IMR-90 (cell line): ENCODE measurements around the gene PLA2G4D. TPM values are rescaled to one million over a fixed set of nuclear protein-coding genes. Genes with fewer than 3 reads are reported as not detected.

Experiments
- ATAC-seq: fragments of 200-7000 bp; cut with Tn5 transposase; 2 replicates; pipeline ENCODE4 v1.9.1; 2020; ENCODE audit warnings: low read depth, mild to moderate bottlenecking, moderate library complexity
- BruUV-seq: library from RNA; stranded (reverse); fragments of 400-500 nt; replicated peaks from 2 replicates; lab custom pipeline; 2021; lab: Mats Ljungman, UMichigan
- CTCF ChIA-PET: fragments of 300-600 bp; formaldehyde crosslinking; extraction: SDS; loops from one replicate; lab custom pipeline; 2021; ENCODE audit warnings: antibody characterized with exemption; lab: Yijun Ruan, JAX
- POLR2A ChIA-PET: fragments of 300-600 bp; sonication (Branson Sonifier 250); formaldehyde crosslinking; loops from one replicate; lab custom pipeline; 2022; ENCODE audit warnings: antibody characterized with exemption; ENCODE audit not compliant: unreplicated experiment; lab: Charles Lee
- DNase-seq: peaks from one replicate; pipeline ENCODE4 v3.0.0; 2013
- H2AFZ ChIP-seq: replicated peaks from 2 replicates; pipeline ENCODE3; 2013; ENCODE audit warnings: low read length, mild to moderate bottlenecking; ENCODE audit not compliant: poor library complexity
- H2AK5ac ChIP-seq: 2 replicates; pipeline ENCODE4 v1.6.1; 2013; ENCODE audit warnings: low read depth, low read length, inconsistent platforms
- H2AK9ac ChIP-seq: replicated peaks from 2 replicates; pipeline ENCODE3; 2013; ENCODE audit warnings: mild to moderate bottlenecking, low read depth, low read length, moderate library complexity; ENCODE audit not compliant: poor library complexity
- H2BK120ac ChIP-seq: 2 replicates; pipeline ENCODE4 v1.6.1; 2013; ENCODE audit warnings: low read depth, low read length, inconsistent platforms
- H2BK15ac ChIP-seq: 3 replicates; pipeline ENCODE4 v1.6.1; 2013; ENCODE audit warnings: low read depth, low read length, inconsistent platforms
- H2BK20ac ChIP-seq: 2 replicates; pipeline ENCODE4 v1.6.1; 2013; ENCODE audit warnings: low read depth, mild to moderate bottlenecking, inconsistent platforms, low read length, moderate library complexity
- H2BK5ac ChIP-seq: 2 replicates; pipeline ENCODE4 v1.6.1; 2013; ENCODE audit warnings: mild to moderate bottlenecking, low read depth, low read length, inconsistent platforms; ENCODE audit not compliant: poor library complexity, severe bottlenecking
- H3K14ac ChIP-seq: replicated peaks from 2 replicates; pipeline ENCODE4 v1.6.1; 2013; ENCODE audit warnings: low read depth, low read length, inconsistent platforms
- H3K18ac ChIP-seq: 2 replicates; pipeline ENCODE4 v1.6.1; 2013; ENCODE audit warnings: low read depth, low read length, control low read depth
- H3K23ac ChIP-seq: 2 replicates; pipeline ENCODE4 v1.6.1; 2013; ENCODE audit warnings: low read depth, low read length, inconsistent platforms
- H3K27ac ChIP-seq: 2 replicates; pipeline ENCODE4 v1.5.1; 2013; ENCODE audit warnings: mild to moderate bottlenecking, control low read depth, low read length; ENCODE audit not compliant: insufficient read depth
- H3K27me3 ChIP-seq: 2 replicates; pipeline ENCODE4 v1.6.1; 2013; ENCODE audit warnings: low read length; ENCODE audit not compliant: control insufficient read depth, insufficient read depth
- H3K36me3 ChIP-seq: 2 replicates; pipeline ENCODE4 v1.6.1; 2013; ENCODE audit warnings: low read length, mixed read lengths; ENCODE audit not compliant: control insufficient read depth, insufficient read depth
- H3K4ac ChIP-seq: 2 replicates; pipeline ENCODE4 v1.6.1; 2013; ENCODE audit warnings: low read depth, low read length, inconsistent platforms
- H3K4me1 ChIP-seq: 2 replicates; pipeline ENCODE4 v1.6.1; 2013; ENCODE audit warnings: low read length, mixed read lengths; ENCODE audit not compliant: control insufficient read depth, insufficient read depth
- H3K4me2 ChIP-seq: 2 replicates; pipeline ENCODE4 v1.6.1; 2013; ENCODE audit warnings: low read depth, mild to moderate bottlenecking, control low read depth, low read length, moderate library complexity
- H3K4me3 ChIP-seq: 2 replicates; pipeline ENCODE4 v1.5.1; 2013; ENCODE audit warnings: low read depth, mild to moderate bottlenecking, control low read depth, low read length, moderate library complexity; ENCODE audit not compliant: insufficient read depth
- H3K56ac ChIP-seq: 2 replicates; pipeline ENCODE4 v1.6.1; 2013; ENCODE audit warnings: low read length, inconsistent platforms; ENCODE audit not compliant: insufficient read depth; ENCODE audit errors: extremely low read depth
- H3K79me1 ChIP-seq, 2 experiments: 2 replicates each; pipeline ENCODE4 v1.6.1; 2013; ENCODE audit warnings: low read length in 2 of 2, inconsistent platforms in 1 of 2, low read depth in 1 of 2
- H3K9ac ChIP-seq: 2 replicates; pipeline ENCODE4 v1.6.1; 2013; ENCODE audit warnings: low read depth, low read length, control low read depth
- H3K9me1 ChIP-seq: 2 replicates; pipeline ENCODE4 v1.6.1; 2013; ENCODE audit warnings: low read length, inconsistent platforms; ENCODE audit not compliant: insufficient read depth
- H3K9me3 ChIP-seq: 2 replicates; pipeline ENCODE4 v1.6.1; 2013; ENCODE audit warnings: low read length; ENCODE audit not compliant: control insufficient read depth, insufficient read depth
- H4K20me1 ChIP-seq: 2 replicates; pipeline ENCODE4 v1.6.1; 2013; ENCODE audit warnings: low read length, inconsistent platforms; ENCODE audit not compliant: insufficient read depth
- H4K5ac ChIP-seq: 2 replicates; pipeline ENCODE4 v1.6.1; 2013; ENCODE audit warnings: mild to moderate bottlenecking, low read depth, low read length, control low read depth
- H4K8ac ChIP-seq, 2 experiments: 2 replicates each; pipeline ENCODE4 v1.6.1; 2013; ENCODE audit warnings: low read depth in 2 of 2, low read length in 2 of 2, control low read depth in 1 of 2, inconsistent platforms in 1 of 2
- H4K91ac ChIP-seq: 2 replicates; pipeline ENCODE4 v1.6.1; 2013; ENCODE audit warnings: low read depth, low read length, inconsistent platforms; ENCODE audit not compliant: insufficient read depth
- CEBPB ChIP-seq: IDR thresholded peaks from 2 replicates; pipeline ENCODE4 v1.6.1; 2012; ENCODE audit warnings: low read depth, low read length, improper control_type of control experiment
- CHD1 ChIP-seq: IDR thresholded peaks from 2 replicates; pipeline ENCODE4 v1.6.1; 2012; ENCODE audit warnings: low read depth, low read length, improper control_type of control experiment
- FOS ChIP-seq: fragments of 150-350 bp; IDR thresholded peaks from 2 replicates; pipeline ENCODE4 v1.6.1; 2016; ENCODE audit warnings: low read depth, low read length
- MAFK ChIP-seq: IDR thresholded peaks from 2 replicates; pipeline ENCODE4 v1.6.1; 2012; ENCODE audit warnings: low read depth, low read length, improper control_type of control experiment
- MAZ ChIP-seq: IDR thresholded peaks from 2 replicates; pipeline ENCODE4 v1.6.1; 2012; ENCODE audit warnings: low read depth, mild to moderate bottlenecking, low read length, improper control_type of control experiment, moderate library complexity, borderline replicate concordance
- MXI1 ChIP-seq: IDR thresholded peaks from 2 replicates; pipeline ENCODE4 v1.6.1; 2012; ENCODE audit warnings: low read depth, mild to moderate bottlenecking, low read length, moderate library complexity, borderline replicate concordance
- NFE2L2 ChIP-seq: fragments of 150-350 bp; IDR thresholded peaks from 2 replicates; pipeline ENCODE4 v1.6.1; 2016; ENCODE audit warnings: low read depth, mild to moderate bottlenecking, low read length
- POLR2A ChIP-seq: IDR thresholded peaks from 2 replicates; pipeline ENCODE4 v1.6.1; 2012; ENCODE audit warnings: mild to moderate bottlenecking, low read depth, low read length
- RAD21 ChIP-seq: IDR thresholded peaks from 2 replicates; pipeline ENCODE4 v1.6.1; 2012; ENCODE audit warnings: low read length, improper control_type of control experiment
- RCOR1 ChIP-seq: IDR thresholded peaks from 2 replicates; pipeline ENCODE4 v1.6.1; 2012; ENCODE audit warnings: mild to moderate bottlenecking, low read length, improper control_type of control experiment; ENCODE audit not compliant: insufficient replicate concordance
- RFX5 ChIP-seq: IDR thresholded peaks from 2 replicates; pipeline ENCODE4 v1.8.0; 2012; ENCODE audit warnings: low read depth, mild to moderate bottlenecking, low read length, moderate library complexity
- SMC3 ChIP-seq: fragments of 150-350 bp; IDR thresholded peaks from 2 replicates; pipeline ENCODE4 v1.6.1; 2016; ENCODE audit warnings: low read depth, mild to moderate bottlenecking, antibody characterized with exemption, low read length, moderate library complexity
- WGBS, 2 experiments: methylation state at CpG; one replicate each; pipeline versions ENCODE4 v1.1.5 to v1.1.7; 2013; ENCODE audit warnings: missing lambda C conversion rate in 2 of 2; ENCODE audit not compliant: insufficient read length in 1 of 2; ENCODE audit errors: extremely low coverage in 2 of 2; 5-methylcytosine and 5-hydroxymethylcytosine counted together
- dilution Hi-C: fragments of 300-500 bp; cut with HindIII; formaldehyde crosslinking; loops from one replicate; pipeline ENCODE4 v1.14.3; 2018; ENCODE audit warnings: low sequenced_read_pairs; ENCODE audit not compliant: unreplicated experiment
- in situ Hi-C: fragments of 300-500 bp; cut with MboI; formaldehyde crosslinking; loops from 3 replicates; pipeline ENCODE4 v1.14.3; 2019; ENCODE audit warnings: low sequenced_read_pairs, inconsistent platforms, mixed read lengths
- intact Hi-C: fragments of 100-400 bp; cut with micrococcal nuclease; formaldehyde crosslinking; loops from 2 replicates; pipeline ENCODE4 v1.10.0; 2022
- polyA plus RNA-seq, 3 experiments: library from polyadenylated mRNA; depleted of rRNA; stranded (reverse); fragments of >200 nt; gene quantifications; 2 replicates each; pipeline ENCODE4 v1.2.3, GENCODE V29; 2012; ENCODE audit warnings: low replicate concordance in 1 of 3
- total RNA-seq: library from RNA; depleted of rRNA; stranded (reverse); fragments of >200 nt; gene quantifications from 2 replicates; pipeline ENCODE4 v1.2.3, GENCODE V29; 2012
- TF ChIP-seq, protein P1 (sequence below): conservative IDR thresholded peaks from 2 replicates; pipeline ENCODE4 v1.5.1; 2012; ENCODE audit warnings: mild to moderate bottlenecking, low read depth, low read length, improper control_type of control experiment
- TF ChIP-seq, protein P2 (sequence below): fragments of 150-350 bp; IDR thresholded peaks from 2 replicates; pipeline ENCODE4 v1.6.1; 2017; ENCODE audit warnings: mild to moderate bottlenecking, antibody characterized with exemption, low read length, low read depth
- TF ChIP-seq, protein P3 (sequence below): fragments of 150-350 bp; IDR thresholded peaks from 2 replicates; pipeline ENCODE4 v1.6.1; 2016; ENCODE audit warnings: low read depth, mild to moderate bottlenecking, low read length, moderate library complexity, borderline replicate concordance

Gene PLA2G4D
- total and polyA plus RNA-seq, 2 of the 4 experiments (the other 2 are of a cell fraction) = not detected

DNA sequence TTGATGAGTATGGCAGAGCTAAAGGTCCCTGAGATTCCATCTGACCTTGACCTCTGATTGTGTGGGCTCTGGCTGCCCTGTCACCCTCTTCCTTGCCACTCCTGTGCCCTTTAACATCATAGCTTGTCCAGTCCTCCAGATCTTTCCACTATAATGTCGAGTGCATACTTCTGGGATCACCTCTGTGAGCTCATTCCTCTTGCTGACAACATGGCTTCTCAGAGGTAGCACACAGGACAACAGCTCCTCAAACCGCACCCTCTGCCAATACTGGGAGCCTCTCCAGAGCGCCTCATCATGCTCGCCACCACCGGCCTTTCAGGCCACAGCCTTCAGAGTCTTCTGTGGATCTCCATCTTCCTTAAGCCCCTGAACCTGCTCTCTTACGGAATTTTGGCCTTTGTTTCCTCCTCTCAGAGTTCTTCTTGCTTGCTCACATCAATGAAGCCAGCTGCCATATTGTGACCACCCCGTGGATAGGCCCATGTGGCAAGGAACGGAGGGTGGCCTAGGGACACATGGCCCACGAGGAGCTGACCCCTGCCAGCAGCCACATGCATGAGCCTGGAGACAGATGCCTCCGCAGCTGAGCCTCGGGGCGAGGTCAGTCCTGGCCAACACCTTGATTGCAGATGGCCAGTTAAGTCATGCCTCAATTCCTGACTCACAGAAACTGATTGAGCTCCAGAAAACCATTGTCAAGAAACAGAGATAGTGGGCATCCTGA, 31.1 kb downstream of the PLA2G4D start:
- Histone ChIP-seq H2AFZ (no peak overlapping the region), H3K79me1 (no peaks in the 10 kb centered on the region), H3K4me2 (no peak overlapping the region), H3K4ac (no peak overlapping the region), H3K4me3 (no peak overlapping the region), H2BK120ac (no peak overlapping the region), H4K20me1 (no peaks in the 10 kb centered on the region), H4K5ac (no peak overlapping the region), H3K4me1 (0 out of 2 replicates have a peak, but pooled peaks cover 2% of the 10 kb centered on the region), H2BK20ac (no peak overlapping the region), H3K9me3 (peaks cover 1% of the 10 kb centered on the region; the same call in 1 of the 2 replicates), H4K91ac (no peak overlapping the region), H2AK9ac (no peak overlapping the region), H3K36me3 (no peaks in the 10 kb centered on the region), H3K14ac (no peak overlapping the region), H2AK5ac (no peak overlapping the region), H2BK5ac (no peak overlapping the region), H3K9ac (no peak overlapping the region), H3K27me3 (peaks cover 48% of the 10 kb centered on the region), H2BK15ac (no peak overlapping the region), H3K18ac (no peak overlapping the region), H3K23ac (no peak overlapping the region), H4K8ac (no peak overlapping the region), H3K56ac (no peak overlapping the region), H3K9me1 (no peaks in the 10 kb centered on the region; the same call in 1 of the 2 replicates), H3K27ac (no peak overlapping the region)
- in situ Hi-C loops (no loop called here), intact Hi-C loops (no loop called here), dilution Hi-C loops (no loop called here)
- 71% methylated on average over 9 of the region's 12 CpGs; no CpG with 5 or more reads in 1 of the 2 experiments for WGBS, 2 experiments
- ChIA-PET POLR2A (no interaction called here), CTCF (interaction anchor here (0.7 kb wide), 1 partner anchor 73 kb away, joined by 3 read pairs; no protein-coding TSS in a partner anchor)
- no TSS peak for BruUV-seq
- ATAC-seq = no peak
- no peak for DNase-seq
- TF ChIP-seq, protein P1, sequence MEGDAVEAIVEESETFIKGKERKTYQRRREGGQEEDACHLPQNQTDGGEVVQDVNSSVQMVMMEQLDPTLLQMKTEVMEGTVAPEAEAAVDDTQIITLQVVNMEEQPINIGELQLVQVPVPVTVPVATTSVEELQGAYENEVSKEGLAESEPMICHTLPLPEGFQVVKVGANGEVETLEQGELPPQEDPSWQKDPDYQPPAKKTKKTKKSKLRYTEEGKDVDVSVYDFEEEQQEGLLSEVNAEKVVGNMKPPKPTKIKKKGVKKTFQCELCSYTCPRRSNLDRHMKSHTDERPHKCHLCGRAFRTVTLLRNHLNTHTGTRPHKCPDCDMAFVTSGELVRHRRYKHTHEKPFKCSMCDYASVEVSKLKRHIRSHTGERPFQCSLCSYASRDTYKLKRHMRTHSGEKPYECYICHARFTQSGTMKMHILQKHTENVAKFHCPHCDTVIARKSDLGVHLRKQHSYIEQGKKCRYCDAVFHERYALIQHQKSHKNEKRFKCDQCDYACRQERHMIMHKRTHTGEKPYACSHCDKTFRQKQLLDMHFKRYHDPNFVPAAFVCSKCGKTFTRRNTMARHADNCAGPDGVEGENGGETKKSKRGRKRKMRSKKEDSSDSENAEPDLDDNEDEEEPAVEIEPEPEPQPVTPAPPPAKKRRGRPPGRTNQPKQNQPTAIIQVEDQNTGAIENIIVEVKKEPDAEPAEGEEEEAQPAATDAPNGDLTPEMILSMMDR = no peak
- no peak for TF ChIP-seq RCOR1
- TF ChIP-seq MXI1 = no peak
- no peak for TF ChIP-seq CHD1
- TF ChIP-seq NFE2L2 = no peak
- TF ChIP-seq RAD21 = no peak
- TF ChIP-seq, protein P2, sequence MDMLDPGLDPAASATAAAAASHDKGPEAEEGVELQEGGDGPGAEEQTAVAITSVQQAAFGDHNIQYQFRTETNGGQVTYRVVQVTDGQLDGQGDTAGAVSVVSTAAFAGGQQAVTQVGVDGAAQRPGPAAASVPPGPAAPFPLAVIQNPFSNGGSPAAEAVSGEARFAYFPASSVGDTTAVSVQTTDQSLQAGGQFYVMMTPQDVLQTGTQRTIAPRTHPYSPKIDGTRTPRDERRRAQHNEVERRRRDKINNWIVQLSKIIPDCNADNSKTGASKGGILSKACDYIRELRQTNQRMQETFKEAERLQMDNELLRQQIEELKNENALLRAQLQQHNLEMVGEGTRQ = no peak
- TF ChIP-seq MAZ = no peak
- TF ChIP-seq MAFK = no peak
- no peak for TF ChIP-seq RFX5
- TF ChIP-seq, protein P3, sequence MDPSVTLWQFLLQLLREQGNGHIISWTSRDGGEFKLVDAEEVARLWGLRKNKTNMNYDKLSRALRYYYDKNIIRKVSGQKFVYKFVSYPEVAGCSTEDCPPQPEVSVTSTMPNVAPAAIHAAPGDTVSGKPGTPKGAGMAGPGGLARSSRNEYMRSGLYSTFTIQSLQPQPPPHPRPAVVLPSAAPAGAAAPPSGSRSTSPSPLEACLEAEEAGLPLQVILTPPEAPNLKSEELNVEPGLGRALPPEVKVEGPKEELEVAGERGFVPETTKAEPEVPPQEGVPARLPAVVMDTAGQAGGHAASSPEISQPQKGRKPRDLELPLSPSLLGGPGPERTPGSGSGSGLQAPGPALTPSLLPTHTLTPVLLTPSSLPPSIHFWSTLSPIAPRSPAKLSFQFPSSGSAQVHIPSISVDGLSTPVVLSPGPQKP = no peak
- no peak for TF ChIP-seq CEBPB
- no peak for TF ChIP-seq FOS
- no peak for TF ChIP-seq SMC3
- no peak for TF ChIP-seq POLR2A
